Measurements from ENCODE around the gene PTGER1. TPM values are rescaled to one million over a fixed set of nuclear protein-coding genes. Genes with fewer than 3 reads are reported as not detected.

PTGER1 gene
- total and polyA plus RNA-seq, 2 of the 8 experiments (the other 6 are each of a cell fraction or from before 2014, with no cell fraction given): 0.20 to 0.41 TPM

- Histone ChIP-seq H3K4me1 (replicated peaks in 1 of 4; ENCODE audit: control insufficient read depth in 3 of 4, insufficient read depth in 4 of 4, low read length in 3 of 4) (peaks cover 0 to 13% (median 6%) of the 10 kb centered on the region in 4 experiments; a peak in 5 of 7 replicates), H2AK5ac (ENCODE audit: low read depth, low read length) (no peak overlapping the region), H2BK20ac (ENCODE audit: low read length) (no peak overlapping the region), H3K23me2 (ENCODE audit: low read depth, low read length) (peaks cover 7% of the 10 kb centered on the region; the same call in 1 of the 2 replicates), H3K4ac (replicated peaks; ENCODE audit: insufficient read length, low read depth, low read length) (no peak overlapping the region), H3K9me3 (ENCODE audit: insufficient read depth in 2 of 2, low read depth in 1 of 2, low read length in 1 of 2) (no peaks in the 10 kb centered on the region), H2BK12ac (ENCODE audit: low read depth, low read length) (no peak overlapping the region), H4K91ac (replicated peaks; ENCODE audit: insufficient read length, low read length) (peak overlapping the region; percentile 42), H4K20me1 (replicated peaks in 1 of 2; ENCODE audit: control insufficient read depth in 1 of 2, insufficient read depth in 2 of 2, low read length in 2 of 2) (peaks cover 0 to 10% of the 10 kb centered on the region in 2 experiments), H3K56ac (replicated peaks; ENCODE audit: insufficient read length, low read depth, low read length) (peak overlapping the region; percentile 24), H3K4me2 (ENCODE audit: insufficient read depth in 1 of 2, low read depth in 2 of 2, low read length in 2 of 2) (peak overlapping the region; percentile 75 to 77), H3K23ac (ENCODE audit: insufficient read length) (no peak overlapping the region), H4K8ac (ENCODE audit: extremely low read depth, insufficient read depth, low read length) (peak overlapping the region; percentile 35; the same call in 1 of the 2 replicates), H2BK5ac (ENCODE audit: low read depth, low read length) (no peak overlapping the region), H3K18ac (ENCODE audit: extremely low read depth, low read length) (no peak overlapping the region), H3K4me3 (ENCODE audit: extremely low read depth in 1 of 4, insufficient read depth in 2 of 4, low read depth in 3 of 4, low read length in 4 of 4) (peak overlapping the region; percentile 46 to 80 (median 69)), H3K27ac (ENCODE audit: low read depth, low read length) (no peak overlapping the region), H3K9ac (replicated peaks in 1 of 4; ENCODE audit: extremely low read depth in 1 of 4, low read depth in 3 of 4, low read length in 3 of 4) (peak overlapping the region in 2 of 4 experiments; percentile 13 to 35; a peak in 2 of 7 replicates), H3K79me2 (ENCODE audit: control insufficient read depth in 1 of 2, insufficient read depth in 2 of 2, low read length in 2 of 2) (peaks cover 0 to 11% of the 10 kb centered on the region in 2 experiments; a peak in 2 of 4 replicates), H2BK120ac (replicated peaks; ENCODE audit: low read depth, low read length) (no peak overlapping the region), H3K79me1 (ENCODE audit: low read depth, low read length) (peaks cover 3% of the 10 kb centered on the region), H2AFZ (ENCODE audit: low read length) (no peak overlapping the region), H3K14ac (ENCODE audit: insufficient read length) (no peak overlapping the region), H3K27me3 (replicated peaks in 1 of 4; ENCODE audit: control insufficient read depth in 3 of 4, extremely low read depth in 1 of 4, insufficient read depth in 3 of 4, low read length in 3 of 4) (no peaks in the 10 kb centered on the region), H2BK15ac (ENCODE audit: low read length) (no peak overlapping the region), H4K5ac (ENCODE audit: insufficient read length, low read depth, low read length) (no peak overlapping the region), H3K36me3 (ENCODE audit: control insufficient read depth in 2 of 4, insufficient read depth in 4 of 4, low read length in 3 of 4) (no peaks in the 10 kb centered on the region; a peak in 3 of 8 replicates)
- TF ChIP-seq MAFK (IDR thresholded peaks at IDR 0.05; ENCODE audit: low read depth, low read length) (no peak), KDM1A (IDR thresholded peaks at IDR 0.05; ENCODE audit: borderline replicate concordance, low read length) (peak; percentile 68; the same call in 1 of the 2 replicates), KDM5A (IDR thresholded peaks at IDR 0.05; ENCODE audit: low read length) (no peak), SAP30 (IDR thresholded peaks at IDR 0.05; ENCODE audit: insufficient read depth, insufficient replicate concordance, low read length) (no peak), CBX5 (IDR thresholded peaks at IDR 0.05; ENCODE audit: low read depth, low read length) (no peak), BACH1 (IDR thresholded peaks at IDR 0.05; ENCODE audit: low read length) (no peak), NRF1 (IDR thresholded peaks at IDR 0.05; ENCODE audit: low read depth, low read length) (no peak), RFX5 (IDR thresholded peaks at IDR 0.05; ENCODE audit: borderline replicate concordance, low read depth, low read length) (no peak)
- FAIRE-seq (no peak), DNase-seq (ENCODE audit: low read depth in 1 of 2, low spot score in 2 of 2) (no peak)
- 40% methylated on average over 8 of the region's 14 CpGs; no CpG with 5 or more reads in 1 of the 2 experiments for WGBS, 2 experiments (ENCODE audit: extremely low coverage in 1 of 2, insufficient coverage in 1 of 2, insufficient read length in 1 of 2, insufficient replicate concordance in 2 of 2, low coverage in 1 of 2, low lambda C conversion rate in 2 of 2, missing lambda C conversion rate in 1 of 2)
- ChIA-PET CTCF (ENCODE audit: partially characterized antibody) (interaction anchor here (0.9 to 3.8 kb wide), 6 partner anchors 9 to 62 kb away, joined by 3 to 24 read pairs (median 3); no protein-coding TSS in a partner anchor), POLR2A (ENCODE audit: partially characterized antibody) (interaction anchor here (1.2 to 6.0 kb wide), 7 partner anchors 9 to 59 kb away, joined by 5 to 45 read pairs (median 5); partner anchors contain the start of gene DNAJB1)
Measured at GRCh38 chr19:14494910-14495671, 19.9 kb upstream of the PTGER1 start.
